ENCODE results near the gene COPS2. TPM values are rescaled to one million over a fixed set of nuclear protein-coding genes. Genes with fewer than 3 reads are reported as not detected.
A peak's percentile ranks its signal among the peaks of the same experiment; 100 is the strongest.

Gene COPS2
- total RNA-seq, 2 donors from 2014 or later, result 63.5 to 65.2 TPM

GRCh38 chr15:49110158-49110944 is 45.0 kb downstream of the COPS2 start:
- peaks cover 0 to 5% of the 10 kb centered on the region in 2 donors for H3K4me1 Mint-ChIP-seq (ENCODE audit: low read depth in 2 of 2)
- H3K36me3 Mint-ChIP-seq, result peaks cover 43% of the 10 kb centered on the region
- H3K27ac Mint-ChIP-seq, result no peak overlapping the region
- H3K4me3 Mint-ChIP-seq, result no peak overlapping the region
- DNase-seq (ENCODE audit: low spot score) (no peak), ATAC-seq (peak in 1 of 2 donors; percentile 40)
- H3K27me3 Mint-ChIP-seq, result no peaks in the 10 kb centered on the region
- peaks cover 11% of the 10 kb centered on the region for H3K9me3 Mint-ChIP-seq

GRCh38 chr15:49103002-49103401 is 52.4 kb downstream of the COPS2 start:
- DNase-seq (ENCODE audit: low spot score) (no peak), ATAC-seq (no peak)
- Mint-ChIP-seq H3K27me3 (no peaks in the 10 kb centered on the region), H3K4me1 (ENCODE audit: low read depth in 2 of 2) (no peaks in the 10 kb centered on the region), H3K27ac (no peak overlapping the region), H3K36me3 (peaks cover 9% of the 10 kb centered on the region), H3K9me3 (no peaks in the 10 kb centered on the region), H3K4me3 (no peak overlapping the region)

GRCh38 chr15:49101536-49101935 is 53.9 kb downstream of the COPS2 start:
- no peaks in the 10 kb centered on the region for H3K4me1 Mint-ChIP-seq (ENCODE audit: low read depth in 2 of 2)
- peaks cover 7% of the 10 kb centered on the region for H3K36me3 Mint-ChIP-seq
- H3K9me3 Mint-ChIP-seq, result no peaks in the 10 kb centered on the region
- no peak overlapping the region for H3K27ac Mint-ChIP-seq
- H3K27me3 Mint-ChIP-seq, result no peaks in the 10 kb centered on the region
- no peak for ATAC-seq
- no peak for DNase-seq (ENCODE audit: low spot score)
- H3K4me3 Mint-ChIP-seq, result no peak overlapping the region

GRCh38 chr15:49096090-49096750 is 59.2 kb downstream of the COPS2 start:
- no peaks in the 10 kb centered on the region for H3K9me3 Mint-ChIP-seq
- H3K27me3 Mint-ChIP-seq, result no peaks in the 10 kb centered on the region
- DNase-seq (ENCODE audit: low spot score) (no peak), ATAC-seq (no peak)
- no peaks in the 10 kb centered on the region for H3K4me1 Mint-ChIP-seq (ENCODE audit: low read depth in 2 of 2)
- H3K36me3 Mint-ChIP-seq, result no peaks in the 10 kb centered on the region
- no peak overlapping the region for H3K4me3 Mint-ChIP-seq
- H3K27ac Mint-ChIP-seq, result no peak overlapping the region

- Mint-ChIP-seq H3K27me3 (no peaks in the 10 kb centered on the region), H3K27ac (no peak overlapping the region), H3K9me3 (no peaks in the 10 kb centered on the region), H3K36me3 (no peaks in the 10 kb centered on the region), H3K4me3 (no peak overlapping the region), H3K4me1 (ENCODE audit: low read depth in 2 of 2) (no peaks in the 10 kb centered on the region)
- ATAC-seq, result no peak
- DNase-seq (ENCODE audit: low spot score), result no peak
Measured at GRCh38 chr15:49094923-49095322, 60.5 kb downstream of the COPS2 start.

- DNase-seq (ENCODE audit: low spot score) (no peak), ATAC-seq (no peak)
- Mint-ChIP-seq H3K9me3 (no peaks in the 10 kb centered on the region), H3K27me3 (no peaks in the 10 kb centered on the region), H3K4me1 (ENCODE audit: low read depth in 2 of 2) (no peaks in the 10 kb centered on the region), H3K4me3 (no peak overlapping the region), H3K36me3 (no peaks in the 10 kb centered on the region), H3K27ac (no peak overlapping the region)
Measured at GRCh38 chr15:49093252-49094105, 61.9 kb downstream of the COPS2 start.

- no peak for DNase-seq (ENCODE audit: low spot score)
- Mint-ChIP-seq H3K36me3 (no peaks in the 10 kb centered on the region), H3K4me1 (ENCODE audit: low read depth in 2 of 2) (no peaks in the 10 kb centered on the region), H3K4me3 (no peak overlapping the region), H3K27me3 (no peaks in the 10 kb centered on the region), H3K27ac (no peak overlapping the region), H3K9me3 (no peaks in the 10 kb centered on the region)
- no peak for ATAC-seq
Measured at GRCh38 chr15:49088996-49089395, 66.4 kb downstream of the COPS2 start.

GRCh38 chr15:49085696-49086459 is 69.5 kb downstream of the COPS2 start:
- no peaks in the 10 kb centered on the region for H3K4me1 Mint-ChIP-seq (ENCODE audit: low read depth in 2 of 2)
- no peaks in the 10 kb centered on the region for H3K27me3 Mint-ChIP-seq
- H3K9me3 Mint-ChIP-seq, result no peaks in the 10 kb centered on the region
- H3K36me3 Mint-ChIP-seq, result no peaks in the 10 kb centered on the region
- ATAC-seq, result no peak
- DNase-seq (ENCODE audit: low spot score), result no peak
- H3K4me3 Mint-ChIP-seq, result no peak overlapping the region
- H3K27ac Mint-ChIP-seq, result no peak overlapping the region

GRCh38 chr15:49084285-49084570 is 71.2 kb downstream of the COPS2 start:
- Mint-ChIP-seq H3K36me3 (no peaks in the 10 kb centered on the region), H3K4me3 (no peak overlapping the region), H3K27me3 (peaks cover 0 to 3% of the 10 kb centered on the region in 2 donors), H3K4me1 (ENCODE audit: low read depth in 2 of 2) (no peaks in the 10 kb centered on the region), H3K9me3 (no peaks in the 10 kb centered on the region), H3K27ac (no peak overlapping the region)
- ATAC-seq, result no peak
- no peak for DNase-seq (ENCODE audit: low spot score)

- no peak overlapping the region for H3K4me3 Mint-ChIP-seq
- H3K4me1 Mint-ChIP-seq (ENCODE audit: low read depth in 2 of 2), result no peaks in the 10 kb centered on the region
- no peak overlapping the region for H3K27ac Mint-ChIP-seq
- H3K9me3 Mint-ChIP-seq, result no peaks in the 10 kb centered on the region
- H3K27me3 Mint-ChIP-seq, result peaks cover 0 to 4% of the 10 kb centered on the region in 2 donors
- DNase-seq (ENCODE audit: low spot score), result no peak
- no peak for ATAC-seq
- H3K36me3 Mint-ChIP-seq, result no peaks in the 10 kb centered on the region
Measured at GRCh38 chr15:49083401-49084284, 71.8 kb downstream of the COPS2 start.

- H3K27ac Mint-ChIP-seq, result no peak overlapping the region
- ATAC-seq (no peak), DNase-seq (ENCODE audit: low spot score) (no peak)
- no peaks in the 10 kb centered on the region for H3K4me1 Mint-ChIP-seq (ENCODE audit: low read depth in 2 of 2)
- H3K4me3 Mint-ChIP-seq, result no peak overlapping the region
- H3K27me3 Mint-ChIP-seq, result peaks cover 0 to 9% of the 10 kb centered on the region in 2 donors
- no peaks in the 10 kb centered on the region for H3K36me3 Mint-ChIP-seq
- H3K9me3 Mint-ChIP-seq, result no peaks in the 10 kb centered on the region
Measured at GRCh38 chr15:49082960-49083359, 72.4 kb downstream of the COPS2 start.

- Mint-ChIP-seq H3K27ac (no peak overlapping the region), H3K9me3 (no peaks in the 10 kb centered on the region), H3K36me3 (no peaks in the 10 kb centered on the region), H3K4me3 (no peak overlapping the region), H3K4me1 (ENCODE audit: low read depth in 2 of 2) (no peaks in the 10 kb centered on the region), H3K27me3 (peaks cover 0 to 11% of the 10 kb centered on the region in 2 donors)
- ATAC-seq (no peak), DNase-seq (ENCODE audit: low spot score) (no peak)
Measured at GRCh38 chr15:49079340-49080039, 75.9 kb downstream of the COPS2 start.

Data from natural killer cell treated with Interleukin-12 subunit alpha and Interleukin-12 subunit beta and Interleukin-15 and Interleukin-18, amount 100 ng/mL, for 72 hours (primary cell).